ENCODE measurements around the gene SDK2.
"Not testable (repeated sequence)": the region's sequence is repeated elsewhere in the genome, so short reads cannot be mapped to it uniquely, and the experiment has no call there.

SDK2 gene

DNA sequence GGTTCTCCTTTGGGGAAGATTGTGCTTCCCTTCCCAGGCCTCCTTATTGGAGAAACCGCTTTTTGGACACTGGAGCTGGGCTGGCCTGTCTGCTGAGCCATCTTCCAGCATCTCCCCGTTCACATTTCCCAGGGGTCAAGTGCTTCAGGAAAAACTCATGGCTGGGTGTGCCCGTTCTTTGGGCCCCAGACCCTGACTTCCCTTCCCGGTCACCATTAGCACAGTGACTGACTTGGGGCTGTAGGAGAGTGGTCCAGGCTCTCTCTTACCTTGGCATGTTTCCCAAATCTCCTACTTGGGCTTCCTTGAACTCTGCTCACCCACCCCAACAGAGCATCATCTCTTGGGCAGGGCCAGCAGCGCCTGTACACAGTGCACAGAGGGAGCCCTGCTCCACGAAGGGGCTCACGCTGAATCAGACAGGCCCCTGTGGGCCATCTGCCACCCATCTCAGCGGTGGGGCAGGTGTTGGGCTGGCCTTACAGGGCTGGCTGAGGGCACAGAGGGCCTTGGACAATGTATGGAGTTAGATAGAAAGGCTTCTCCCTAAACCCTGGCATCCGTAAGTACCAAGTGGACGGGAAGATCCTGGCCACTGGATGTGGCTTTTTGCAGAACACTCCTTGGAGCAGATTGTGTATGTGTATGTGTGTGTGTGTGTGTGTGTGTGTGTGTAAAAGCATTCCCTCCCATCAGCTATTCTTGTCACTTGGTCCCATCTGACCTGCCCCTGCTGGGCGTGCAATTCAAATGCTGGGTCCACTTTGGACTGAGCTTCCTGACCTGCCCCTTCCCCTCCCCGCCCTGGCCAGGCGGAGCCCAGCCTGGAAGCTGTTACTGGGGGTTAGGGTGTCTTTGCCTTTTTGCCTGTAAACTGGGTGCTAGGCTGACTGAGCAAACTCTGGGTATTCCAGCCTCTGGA, 307.6 kb downstream of the SDK2 start:
- no peak for DNase-seq

GRCh38 chr17:73335591-73336407, 308.4 kb downstream of the SDK2 start:
- no peak for DNase-seq

GRCh38 chr17:73334771-73335513, 309.3 kb downstream of the SDK2 start:
- no peak for DNase-seq

- DNase-seq, result peak; percentile 9 to 36
Measured at GRCh38 chr17:73333445-73333844, 310.8 kb downstream of the SDK2 start.

DNA sequence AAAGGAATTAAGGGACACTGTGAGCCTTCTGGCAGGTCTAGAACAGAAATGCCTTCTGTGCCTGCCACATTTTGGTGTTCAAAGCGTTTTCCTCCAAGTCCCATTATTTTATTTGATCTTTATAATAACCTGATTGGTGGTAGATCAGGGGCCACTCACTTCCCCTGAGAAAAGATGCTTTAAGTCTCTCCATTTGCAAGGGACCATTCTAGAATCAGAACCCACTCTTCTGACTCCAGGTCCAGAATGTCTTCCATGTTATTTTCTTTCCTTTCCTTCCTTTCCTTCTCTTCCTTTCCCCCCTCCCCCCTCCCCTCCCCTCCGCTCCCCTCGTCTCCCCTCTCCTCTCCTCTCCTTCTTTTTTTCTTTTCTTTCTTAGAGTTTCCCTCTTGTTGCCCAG, 313.2 kb downstream of the SDK2 start:
- DNase-seq, result no peak

- no peak for DNase-seq
Measured at GRCh38 chr17:73327676-73328075, 316.6 kb downstream of the SDK2 start.

GRCh38 chr17:73325527-73325842, 318.8 kb downstream of the SDK2 start:
- peak; percentile 63 to 69 for DNase-seq

DNA sequence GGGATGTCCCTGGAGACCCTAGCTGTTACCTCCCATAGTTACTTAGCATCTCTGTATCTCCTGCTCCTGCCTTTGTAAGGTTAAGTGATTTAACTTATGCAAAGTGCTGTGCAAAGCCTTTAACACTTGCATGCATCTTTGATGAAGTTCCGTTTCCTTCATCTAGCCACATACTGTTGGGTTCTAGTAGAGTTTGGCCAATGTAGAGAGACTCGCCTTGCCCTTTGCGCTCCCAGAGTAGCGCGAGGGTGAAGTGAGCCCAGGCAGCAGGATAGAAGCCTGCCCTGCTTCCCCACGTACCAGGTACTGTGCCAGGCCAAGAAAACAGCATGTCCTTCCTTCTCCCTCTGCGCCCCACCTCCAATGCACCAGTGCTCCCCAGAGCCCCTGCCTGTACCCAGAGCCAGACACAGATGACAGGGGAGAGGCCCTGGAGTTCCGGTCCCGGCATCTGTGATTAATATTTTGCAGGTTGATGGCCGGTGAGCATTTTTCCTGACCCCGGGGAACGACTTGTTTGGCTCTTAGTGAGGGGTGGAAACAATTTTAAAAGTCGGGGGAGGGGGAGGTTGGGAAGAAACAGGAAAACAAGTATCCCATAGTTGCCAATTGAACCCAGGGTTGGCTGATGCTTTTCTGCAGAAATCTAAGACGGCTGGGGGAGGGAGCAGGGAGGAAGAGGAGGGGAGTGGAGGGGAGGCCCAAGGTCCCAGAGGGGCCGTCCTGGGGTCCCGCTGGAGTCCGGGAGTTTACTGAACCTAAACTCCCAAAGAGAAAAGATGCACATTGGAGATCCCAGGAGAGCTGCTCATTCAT, 319.3 kb downstream of the SDK2 start:
- DNase-seq, result no peak

- DNase-seq, result no peak
Measured at GRCh38 chr17:73324160-73324475, 320.1 kb downstream of the SDK2 start.

- peak; percentile 3 to 13 for DNase-seq
Measured at GRCh38 chr17:73323409-73324159, 320.7 kb downstream of the SDK2 start.

- no peak for DNase-seq
Measured at GRCh38 chr17:73320601-73321264, 323.5 kb downstream of the SDK2 start.

DNA sequence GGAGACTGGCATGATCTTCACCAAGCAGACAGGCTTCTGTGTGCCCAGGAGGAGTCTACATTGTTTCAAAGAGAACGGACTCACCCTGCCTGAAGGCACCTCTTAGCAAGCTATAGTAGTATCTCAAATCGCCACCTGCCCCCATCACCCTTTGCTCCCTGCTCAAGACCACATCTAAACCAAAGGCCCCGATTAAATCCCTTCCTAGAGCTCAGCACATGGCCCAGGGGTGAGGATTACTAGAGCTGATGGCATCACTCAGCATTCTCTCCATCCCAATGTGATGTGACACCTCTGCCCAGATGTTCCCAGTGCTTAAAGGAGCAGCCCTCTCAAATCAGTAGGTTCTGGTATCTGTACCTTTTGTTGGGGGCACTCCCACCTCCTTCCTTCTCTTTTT, 324.5 kb downstream of the SDK2 start:
- DNase-seq, result no peak

- no peak for DNase-seq
Measured at GRCh38 chr17:73318836-73319235, 325.4 kb downstream of the SDK2 start.

DNA sequence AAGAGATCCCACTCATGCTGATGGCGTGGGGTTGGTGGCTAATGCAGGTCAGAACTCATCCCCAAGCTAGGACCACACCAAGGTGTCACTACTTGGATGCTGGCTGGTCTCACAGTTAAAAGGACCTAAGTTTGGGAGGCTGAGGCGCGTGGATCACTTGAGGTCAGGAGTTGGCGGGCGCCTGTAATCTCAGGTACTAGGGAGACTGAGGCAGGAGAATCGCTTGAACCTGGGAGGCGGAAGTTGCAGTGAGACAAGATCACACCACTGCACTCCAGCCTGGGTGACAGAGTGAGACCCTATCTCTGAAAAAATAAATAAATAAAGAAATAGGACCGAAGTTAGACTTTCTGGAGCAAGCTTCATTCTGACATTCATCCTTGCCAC, 325.8 kb downstream of the SDK2 start:
- DNase-seq, result no peak

GRCh38 chr17:73317513-73318426, 326.5 kb downstream of the SDK2 start:
- no peak for DNase-seq

GRCh38 chr17:73316919-73317505, 327.2 kb downstream of the SDK2 start:
- no peak for DNase-seq

DNA sequence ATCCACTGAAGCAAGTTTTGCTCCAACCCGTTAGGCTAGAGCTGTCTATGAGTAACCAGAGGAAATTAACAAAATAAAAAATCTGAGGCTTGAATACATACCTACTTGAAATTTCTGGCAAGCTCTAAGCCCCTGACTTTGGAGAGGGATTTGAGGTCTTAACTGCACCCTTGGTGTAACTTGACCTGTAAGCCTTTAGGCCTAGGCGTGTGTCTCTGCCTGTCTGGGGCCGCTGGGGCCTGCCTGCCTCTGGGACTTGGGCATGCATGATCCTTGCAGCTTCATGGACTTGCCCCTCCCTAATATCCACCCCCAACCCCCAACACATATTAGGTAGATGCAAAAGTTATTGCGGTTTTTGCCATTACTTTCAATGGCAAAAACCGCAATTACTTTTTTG, 328.8 kb downstream of the SDK2 start:
- DNase-seq, result no peak

DNA sequence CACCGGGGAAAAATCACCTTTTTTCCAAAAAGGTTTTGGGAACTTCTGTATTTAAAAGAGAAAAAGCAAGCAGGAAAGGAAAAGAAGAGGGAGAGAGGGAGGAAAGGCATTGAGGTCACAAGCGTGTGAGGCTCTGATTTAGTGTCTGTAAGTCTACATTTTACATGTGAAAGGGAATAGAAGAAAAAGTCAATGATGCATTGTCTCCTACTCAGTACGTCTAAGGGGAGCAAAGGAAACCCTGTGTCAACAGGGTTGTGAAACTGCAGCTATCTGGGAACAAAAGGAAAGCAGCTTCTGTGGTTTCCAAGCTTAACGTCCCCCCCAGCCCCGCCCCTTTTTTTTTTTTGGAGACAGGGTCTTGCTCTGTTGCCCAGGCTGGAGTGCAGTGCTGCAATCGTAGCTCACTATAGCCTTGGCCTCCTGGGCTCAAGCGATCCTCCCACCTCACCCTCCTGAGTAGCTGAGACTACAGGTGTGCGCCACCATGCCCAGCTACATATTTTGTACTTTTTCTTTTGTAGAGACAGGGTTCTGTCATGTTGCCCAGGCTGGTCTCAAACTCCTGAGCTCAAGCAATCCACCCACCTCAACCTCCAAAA, 330.6 kb downstream of the SDK2 start:
- DNase-seq, result no peak

DNA sequence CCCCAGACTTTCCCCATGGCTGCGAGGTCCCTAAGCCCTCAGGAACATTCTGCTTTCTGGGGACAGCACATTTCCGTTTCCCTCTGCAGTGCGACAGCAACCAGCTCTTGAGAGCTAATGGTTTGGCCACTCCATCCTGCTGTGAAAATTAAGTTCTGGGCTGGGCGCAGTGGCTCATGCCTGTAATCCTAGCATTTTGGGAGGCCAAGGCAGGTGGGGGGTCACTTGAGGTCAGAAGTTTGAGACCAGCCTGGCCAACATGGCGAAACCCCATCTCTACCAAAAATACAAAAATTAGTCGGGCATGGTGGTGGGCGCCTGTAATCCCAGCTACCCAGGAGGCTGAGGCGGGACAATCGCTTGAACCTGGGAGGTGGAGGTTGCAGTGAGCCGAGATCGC, 331.4 kb downstream of the SDK2 start:
- DNase-seq, result not testable (repeated sequence)
